HG03521 (cell line): ENCODE results near the gene ZC3H7A.

ENCODE experiments used
- ATAC-seq: cut with Tn5 transposase; IDR thresholded peaks from one replicate; pipeline ENCODE4 v1.9.1; 2021; ENCODE audit warnings: mild to moderate bottlenecking, moderate library complexity; ENCODE audit not compliant: unreplicated experiment

ZC3H7A gene

DNA sequence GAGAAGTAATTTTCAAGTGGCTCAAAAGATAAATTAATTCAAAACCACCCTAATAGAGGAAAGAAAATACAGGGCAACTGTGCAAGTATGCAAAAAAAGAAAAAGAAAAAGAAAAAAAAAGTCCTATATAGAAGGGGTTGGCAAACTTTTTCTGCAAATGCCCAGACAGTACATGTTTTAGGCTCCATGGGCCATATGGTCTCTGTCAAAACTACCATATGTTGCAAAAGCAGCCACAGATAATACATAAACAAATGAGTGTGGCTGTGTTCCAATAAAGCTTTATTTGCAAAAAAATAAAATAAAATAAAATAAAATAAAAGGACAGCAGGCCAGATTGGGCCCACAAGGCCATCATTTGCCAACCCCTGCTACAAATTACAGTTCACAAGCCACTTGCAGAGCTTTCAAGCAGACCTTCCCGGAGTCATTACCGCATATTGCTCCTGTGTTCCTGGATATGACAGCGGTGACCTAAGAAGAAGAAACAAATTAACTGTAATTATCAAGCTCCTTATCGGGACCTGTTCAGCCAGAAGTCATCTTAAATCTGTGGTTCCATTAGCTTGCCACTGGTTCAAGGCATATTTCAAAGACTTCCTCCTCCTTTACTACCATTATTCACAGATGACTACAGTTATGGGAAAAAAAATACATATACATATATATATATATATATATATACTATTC is 15.9 kb downstream of the ZC3H7A start:
- ATAC-seq, result no peak

DNA sequence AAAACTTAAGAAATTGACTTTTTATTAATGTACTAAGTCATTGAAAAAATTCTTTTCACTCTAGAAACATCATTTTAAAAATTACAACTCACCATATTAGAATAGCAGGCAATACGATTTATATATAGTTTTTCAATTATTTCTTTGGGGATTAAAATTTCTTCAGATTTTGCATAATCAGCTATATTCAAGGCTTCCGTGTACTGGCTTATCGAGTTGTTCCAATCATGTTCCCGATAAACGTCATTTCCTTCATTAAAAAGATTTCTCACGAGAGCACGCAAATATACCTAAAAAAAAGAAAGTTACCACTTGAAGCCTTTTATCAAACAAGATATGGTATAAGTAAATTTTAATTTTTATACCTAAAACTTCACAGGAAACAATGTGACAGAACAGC is 18.0 kb downstream of the ZC3H7A start:
- no peak for ATAC-seq

DNA sequence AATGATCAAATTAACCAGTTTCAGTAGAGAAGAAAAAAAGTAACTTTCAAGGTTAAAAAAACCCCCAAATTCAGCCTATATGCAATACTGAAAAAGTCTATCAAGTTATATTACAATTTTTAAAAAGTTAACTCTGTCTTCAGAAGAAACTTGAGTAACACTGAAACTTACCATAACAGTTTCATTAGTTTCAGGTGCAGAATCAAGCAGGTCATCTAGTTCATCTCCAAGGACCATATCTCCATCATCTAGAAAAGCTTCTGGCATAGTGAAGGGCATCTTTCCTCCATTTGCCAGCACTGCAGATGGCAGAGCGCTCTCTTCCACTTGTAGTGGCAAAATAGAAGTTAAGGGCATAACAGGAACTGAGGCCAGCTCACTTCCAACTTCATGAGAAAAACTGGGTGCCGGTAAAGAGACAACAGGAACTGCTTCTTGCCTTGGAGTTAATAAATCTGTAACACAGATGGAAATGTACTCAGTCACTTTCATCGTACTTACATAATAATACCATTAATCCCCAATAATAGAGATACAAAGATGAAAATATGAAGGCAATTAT is 22.9 kb downstream of the ZC3H7A start:
- no peak for ATAC-seq

DNA sequence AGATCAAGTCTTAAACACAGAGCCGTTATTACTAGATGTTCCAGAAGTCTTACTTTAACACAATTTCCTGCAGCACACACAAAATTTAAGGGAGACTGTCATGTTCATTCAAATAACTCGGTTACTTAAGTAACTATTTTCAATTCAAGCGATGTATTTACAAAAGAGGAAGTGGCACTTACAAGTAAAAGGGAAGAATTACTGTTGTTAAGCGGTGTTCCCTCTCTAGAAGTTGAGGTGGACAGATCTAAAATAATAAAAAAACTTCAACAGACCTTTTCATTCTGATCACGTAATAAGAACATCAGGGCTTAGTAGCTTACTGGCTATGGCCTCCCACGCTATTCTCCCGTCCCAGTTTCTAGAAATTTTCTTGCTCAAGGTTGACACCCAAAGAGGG is 28.2 kb downstream of the ZC3H7A start:
- ATAC-seq, result no peak

DNA sequence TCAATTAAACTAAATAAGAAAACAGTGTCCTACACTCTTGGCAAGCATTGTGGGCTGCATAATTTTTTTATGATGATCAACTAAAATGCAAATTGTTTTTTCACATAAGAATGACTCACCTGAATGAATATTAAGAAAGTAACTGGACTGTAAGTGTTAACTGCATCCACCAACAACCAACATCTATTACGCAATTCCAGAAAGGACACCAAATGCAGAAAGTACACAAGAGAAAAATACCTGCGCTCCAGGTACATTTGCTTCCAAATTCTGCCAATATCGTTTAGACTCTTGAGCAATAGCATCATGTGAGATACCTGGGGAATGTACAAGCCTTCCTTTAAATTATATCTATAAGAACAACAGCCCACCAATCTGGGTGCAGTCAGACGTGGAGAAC is 34.6 kb downstream of the ZC3H7A start:
- ATAC-seq, result no peak

DNA sequence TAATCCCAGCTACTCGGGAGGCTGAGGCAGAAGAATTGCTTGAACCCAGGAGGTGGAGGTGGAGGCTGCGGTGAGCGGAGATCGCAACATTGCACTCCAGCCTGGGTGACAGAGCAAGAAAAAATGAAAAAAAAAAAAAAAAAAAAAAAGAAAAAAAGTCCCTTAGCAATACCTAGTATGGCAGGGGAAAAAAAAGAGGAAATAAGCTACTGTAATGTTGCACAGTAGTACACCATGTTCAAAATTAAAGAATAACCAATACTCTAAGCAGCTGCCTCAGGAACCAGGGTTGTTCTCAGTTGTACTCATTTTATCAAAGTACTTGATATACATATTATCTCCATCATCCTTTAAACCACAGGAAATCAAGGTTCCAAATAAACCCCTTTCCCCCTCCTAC is 37.1 kb downstream of the ZC3H7A start:
- ATAC-seq, result no peak

DNA sequence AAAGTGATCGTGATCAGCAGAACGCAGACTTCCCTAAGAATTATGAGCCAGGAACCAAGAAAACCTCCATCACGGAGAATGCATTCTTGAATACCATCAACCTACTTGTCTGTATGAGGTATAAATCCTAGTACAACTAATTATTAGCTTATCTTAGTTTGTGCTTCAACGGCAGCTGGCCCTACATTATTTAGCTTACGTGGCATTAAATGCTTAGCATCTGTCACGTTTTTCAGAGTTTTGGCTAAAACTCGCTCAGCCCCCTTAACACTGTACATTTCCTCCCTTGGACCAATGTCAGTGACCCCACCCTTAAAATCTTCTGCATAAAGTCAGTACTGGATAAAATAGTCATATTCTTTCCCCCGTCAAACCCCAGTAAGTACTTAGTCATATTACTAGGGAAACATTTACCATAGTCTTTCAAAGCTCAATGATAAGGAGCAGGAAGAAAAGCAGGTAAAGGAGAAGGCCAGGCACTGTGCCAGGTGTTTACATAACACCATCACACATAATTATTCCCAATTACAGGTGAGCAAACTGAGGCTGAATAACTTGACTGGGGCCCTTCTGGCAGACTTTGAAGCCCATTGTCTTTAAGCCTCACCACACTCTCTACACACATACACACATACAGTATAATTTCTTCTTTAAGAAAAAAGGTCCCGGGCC is 37.8 kb downstream of the ZC3H7A start:
- ATAC-seq, result no peak

DNA sequence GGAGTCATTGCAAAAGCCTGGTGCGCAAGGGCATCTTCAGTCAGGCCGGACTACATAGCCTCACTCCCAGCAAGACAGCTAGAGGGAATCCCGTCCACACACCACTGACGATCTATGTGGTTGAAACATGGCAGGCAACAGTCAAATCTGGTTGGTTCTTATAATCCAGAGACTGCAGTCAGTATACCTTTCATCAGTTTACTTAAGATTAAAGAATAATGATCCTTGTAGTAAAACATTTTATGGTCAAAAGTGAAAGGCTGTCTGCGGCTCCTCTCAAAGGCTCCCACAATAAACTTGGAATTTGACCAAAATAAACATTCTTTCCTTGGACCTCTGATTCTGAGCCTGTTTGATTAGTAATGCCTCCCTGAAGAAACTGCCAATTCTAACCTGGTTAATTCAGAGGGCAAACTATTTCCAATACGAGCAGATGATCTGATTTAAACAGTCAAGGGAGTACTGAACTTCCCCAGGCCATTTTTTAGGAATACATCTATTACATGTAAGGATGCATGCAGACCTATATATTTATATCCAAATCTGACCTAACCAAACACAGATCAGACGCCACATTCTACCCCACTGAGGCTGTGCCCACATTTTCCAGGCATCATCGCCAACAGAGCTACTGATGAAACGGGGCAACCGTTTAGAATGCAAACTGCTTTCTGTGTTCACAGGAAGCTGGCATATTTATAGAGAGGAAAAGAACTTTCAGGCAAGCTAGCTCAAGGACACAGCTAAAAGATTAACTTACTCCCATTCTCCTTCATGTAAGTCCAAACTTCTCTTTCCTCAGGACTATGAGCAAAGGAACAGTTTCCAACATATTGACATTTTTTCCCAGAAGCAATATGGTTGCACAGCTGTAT is 39.1 kb downstream of the ZC3H7A start:
- no peak for ATAC-seq

DNA sequence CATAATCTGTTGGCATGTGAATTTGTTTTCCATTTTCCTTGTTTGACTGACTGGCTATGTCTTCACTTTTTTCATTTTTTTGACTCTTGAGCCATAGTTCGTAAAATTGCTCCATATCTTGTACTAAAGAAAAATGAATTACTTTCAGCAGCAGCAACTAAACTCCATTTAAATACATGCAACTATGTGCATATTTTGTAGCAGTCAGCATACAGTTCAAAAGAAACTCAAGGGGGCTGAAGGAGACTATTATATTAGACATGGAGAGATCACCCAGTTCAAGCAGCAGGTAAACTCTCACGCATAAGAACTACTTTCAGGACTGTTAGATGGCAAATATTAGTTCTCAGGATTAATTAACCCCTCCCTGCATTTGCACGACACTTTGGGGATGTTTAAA is 40.8 kb downstream of the ZC3H7A start:
- no peak for ATAC-seq

DNA sequence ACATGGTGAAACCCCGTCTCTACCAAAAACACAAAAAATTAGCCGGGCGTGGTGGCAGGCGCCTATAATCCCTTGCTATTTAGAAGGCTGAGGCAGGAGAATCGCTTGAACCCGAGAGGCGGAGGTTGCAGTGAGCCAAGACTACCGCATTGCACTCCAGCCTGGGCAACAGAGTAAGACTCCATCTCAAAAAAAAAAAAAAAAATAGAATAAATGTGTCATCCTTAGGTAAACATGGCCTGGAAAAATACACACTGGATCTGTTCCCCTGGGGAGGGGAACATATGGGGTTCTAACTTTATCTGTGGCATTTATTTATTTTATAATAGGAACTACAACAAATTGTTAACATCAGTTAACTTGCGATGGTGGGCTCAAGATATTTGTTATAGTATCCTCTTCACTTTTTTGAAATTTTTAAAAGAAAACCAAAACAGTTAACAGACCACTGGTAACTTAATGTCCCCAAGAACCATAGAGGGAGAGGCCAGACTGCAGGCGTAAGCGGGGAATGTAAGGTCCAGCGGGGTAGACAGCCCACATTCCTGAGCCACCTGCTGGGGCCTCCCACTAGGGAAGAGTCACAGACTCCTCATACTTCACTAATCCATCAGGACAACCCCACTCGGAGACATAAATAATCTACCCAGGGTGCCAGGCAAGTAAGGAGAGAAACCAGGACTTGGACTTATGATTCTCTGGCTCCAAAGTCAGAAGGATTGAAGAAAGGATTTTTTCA is 41.9 kb downstream of the ZC3H7A start:
- no peak for ATAC-seq

DNA sequence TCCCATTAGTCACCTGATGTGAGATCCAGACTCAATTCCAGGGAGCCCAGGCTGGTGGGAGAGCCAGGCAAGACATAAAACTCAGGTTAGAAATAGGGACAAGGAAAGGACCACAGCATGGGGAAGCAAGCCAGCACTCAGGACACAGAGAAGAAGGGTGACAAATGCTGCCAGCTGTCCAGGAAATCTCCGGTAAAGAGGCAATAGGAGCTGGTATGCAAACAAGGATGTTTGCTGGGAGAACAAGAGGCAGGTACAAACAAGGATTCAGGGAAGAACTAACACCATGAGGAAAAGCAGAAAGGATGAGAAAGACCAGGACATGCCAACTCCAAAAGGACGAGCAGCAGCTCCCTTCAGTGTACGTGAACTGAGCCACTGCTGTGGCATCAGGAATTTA is 44.2 kb downstream of the ZC3H7A start:
- ATAC-seq, result no peak

DNA sequence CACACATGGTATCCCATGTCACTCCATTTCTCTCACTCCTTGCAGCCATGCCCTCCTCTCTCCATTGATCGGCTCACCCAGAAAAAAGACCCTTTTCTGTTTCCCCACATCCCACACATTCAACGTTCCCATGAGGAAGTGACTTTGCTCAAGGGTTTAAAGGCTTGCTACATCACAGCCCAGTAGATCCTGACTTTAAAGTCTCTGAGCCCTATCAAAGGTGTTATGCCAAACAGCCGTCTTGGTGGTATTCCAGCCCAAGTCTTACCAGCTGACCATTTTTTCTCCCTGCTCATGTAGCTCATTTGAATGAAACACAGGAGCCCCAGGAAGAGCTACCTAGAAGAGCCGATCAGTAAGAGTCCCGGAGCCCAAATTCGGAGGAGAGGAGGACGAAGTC is 47.0 kb downstream of the ZC3H7A start:
- no peak for ATAC-seq

DNA sequence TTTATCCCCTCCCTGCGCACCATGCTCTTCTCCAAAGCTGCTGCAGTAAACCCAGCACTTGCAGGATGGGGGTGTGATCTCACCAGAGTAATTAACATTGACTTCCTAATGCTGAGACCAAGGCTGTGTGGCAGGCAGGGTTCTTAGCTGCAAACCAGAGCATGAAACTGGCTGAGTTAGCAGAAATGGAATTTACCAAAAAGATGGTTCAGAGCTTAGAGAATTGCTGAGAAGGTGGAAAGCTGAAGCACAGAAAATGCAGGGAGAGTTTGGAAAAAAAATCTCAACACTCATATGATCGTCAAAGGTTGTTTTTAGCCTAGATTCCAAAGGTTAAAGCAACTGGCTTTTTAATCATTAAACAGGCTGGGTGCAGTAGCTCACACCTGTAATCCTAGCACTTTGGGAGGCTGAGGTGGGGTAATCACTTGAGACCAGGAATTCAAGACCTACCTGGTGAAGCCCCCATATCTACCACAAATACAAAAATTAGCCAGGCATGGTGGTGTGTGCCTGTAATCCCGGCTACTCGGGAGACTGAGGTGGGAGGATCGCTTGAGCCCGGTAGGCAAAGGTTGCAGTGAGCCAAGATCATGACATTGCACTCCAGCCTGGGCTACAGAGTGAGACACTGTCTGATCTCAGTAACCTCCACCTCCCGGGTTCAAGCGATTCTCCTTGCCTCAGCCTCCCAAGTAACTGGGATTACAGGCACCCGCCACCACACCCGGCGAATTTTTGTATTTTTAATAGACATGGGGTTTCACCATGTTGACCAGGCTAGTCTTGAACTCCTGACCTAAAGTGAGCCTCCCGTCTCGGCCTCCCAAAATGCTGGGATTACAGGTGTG is 48.4 kb downstream of the ZC3H7A start:
- no peak for ATAC-seq

DNA sequence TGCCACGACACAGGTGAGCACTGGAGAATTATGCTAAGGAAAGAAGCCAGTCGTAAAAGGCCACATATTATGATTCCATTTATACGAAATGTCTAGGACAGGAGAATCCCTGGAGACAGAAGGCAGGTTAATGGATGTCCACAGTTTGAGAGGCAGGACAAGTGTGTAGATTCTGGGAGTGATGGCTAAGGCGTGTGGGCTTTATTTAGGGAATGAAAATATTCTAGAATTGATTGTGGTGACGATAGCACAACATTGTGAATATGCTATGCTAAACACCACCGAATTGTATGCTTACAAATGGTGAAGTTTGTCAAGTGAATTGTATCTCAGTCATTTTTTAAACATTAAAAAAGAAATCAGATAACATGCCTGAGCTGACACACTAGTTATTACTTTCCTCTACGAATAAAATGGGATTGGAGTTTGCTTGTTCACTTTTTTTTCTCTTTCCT is 49.1 kb downstream of the ZC3H7A start:
- ATAC-seq, result no peak

DNA sequence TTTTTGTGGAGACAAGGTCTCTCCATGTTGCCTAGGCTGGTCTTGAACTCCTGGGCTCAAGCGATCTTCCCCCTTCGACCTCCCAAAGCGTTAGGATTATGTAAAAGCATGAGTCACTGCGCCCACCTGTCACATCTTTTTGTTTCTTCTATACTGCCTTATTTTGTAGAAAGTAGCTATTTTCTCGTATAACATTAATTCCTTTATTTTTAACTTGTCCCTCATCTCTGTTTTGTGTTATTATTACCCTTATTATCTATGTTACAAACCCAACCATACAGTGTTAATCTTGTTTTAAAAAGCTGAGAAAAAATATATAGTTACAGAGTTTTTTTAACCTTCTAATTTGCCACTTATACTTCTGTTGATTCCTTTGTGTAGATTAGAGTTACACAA is 53.0 kb downstream of the ZC3H7A start:
- no peak for ATAC-seq

DNA sequence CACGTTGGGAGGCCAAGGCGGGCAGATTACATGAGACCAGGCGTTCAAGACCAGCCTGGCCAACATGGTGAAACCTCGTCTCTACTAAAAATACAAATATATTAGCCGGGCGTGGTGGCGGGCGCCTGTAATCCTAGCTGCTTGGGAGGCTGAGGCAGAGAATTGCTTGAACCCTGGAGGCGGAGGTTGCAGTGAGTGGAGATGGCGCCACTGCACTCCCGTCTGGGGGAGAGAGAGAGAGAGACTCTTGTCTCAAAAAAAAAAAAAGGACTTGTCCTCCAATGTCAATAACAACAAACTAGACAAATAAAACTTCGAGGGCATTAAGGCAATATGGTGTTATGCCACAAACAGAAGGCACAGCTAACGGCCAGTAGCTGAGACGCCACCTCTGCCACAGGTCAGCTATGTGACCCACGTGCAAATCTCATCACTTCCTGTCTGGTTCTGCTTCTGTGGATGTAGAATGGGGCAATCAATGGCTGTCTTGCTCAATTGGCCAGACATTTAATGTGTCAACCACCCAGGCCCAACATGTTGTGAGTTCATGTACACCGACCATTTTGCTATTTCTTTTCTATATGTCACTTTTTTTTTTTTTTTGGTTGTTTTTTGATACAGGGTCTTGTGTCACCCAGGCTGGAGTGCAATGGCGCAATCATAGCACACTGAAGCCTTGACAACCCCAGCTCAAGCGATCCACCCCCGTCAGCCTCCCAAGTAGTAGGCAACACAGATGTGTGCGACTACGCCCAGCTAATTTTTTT is 53.6 kb downstream of the ZC3H7A start:
- ATAC-seq, result no peak

DNA sequence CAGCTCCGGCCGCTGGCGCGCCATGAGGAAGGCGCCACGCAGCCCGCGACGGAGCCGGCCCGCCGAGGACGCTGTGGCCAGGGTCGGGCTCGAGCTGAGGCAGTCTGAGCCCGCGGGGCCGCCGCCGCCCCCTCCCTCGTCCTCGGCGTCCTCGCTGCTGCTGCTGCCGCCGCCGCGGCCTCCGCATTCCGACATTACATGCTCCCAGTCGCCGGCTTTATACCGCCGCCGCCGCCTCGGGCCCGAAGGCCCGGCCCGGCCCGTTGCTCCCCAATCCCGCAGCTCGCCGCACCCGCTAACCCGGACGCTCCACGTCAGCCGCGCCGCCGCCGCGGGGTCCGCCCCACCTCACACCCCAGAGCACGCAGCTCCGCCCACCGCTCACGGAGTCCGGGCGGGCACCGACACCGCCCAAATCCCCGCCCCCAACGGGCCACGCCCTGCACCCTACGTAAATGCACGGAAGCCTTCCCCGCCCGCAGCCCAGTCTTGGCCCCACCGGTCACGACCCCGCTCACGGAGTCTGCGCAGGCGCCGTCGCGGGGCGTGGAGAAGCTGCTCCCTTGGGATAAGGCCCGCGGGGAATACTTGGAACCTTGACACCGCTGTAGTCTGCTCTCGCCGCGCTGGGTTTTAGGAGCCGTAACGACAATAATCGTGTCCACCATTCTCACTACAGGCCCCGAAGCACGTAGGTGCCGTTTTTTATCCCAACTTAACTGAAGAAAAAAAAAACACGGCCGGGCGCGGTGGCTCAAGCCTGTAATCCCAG is 54.3 kb downstream of the ZC3H7A start, which contains the start of gene TXNDC11:
TXNDC11 (minus strand) TSS at position 322 of the 772 bp plus-strand sequence; CDS start at position 195, 127 bp downstream.
- peak; percentile 92 for ATAC-seq

DNA sequence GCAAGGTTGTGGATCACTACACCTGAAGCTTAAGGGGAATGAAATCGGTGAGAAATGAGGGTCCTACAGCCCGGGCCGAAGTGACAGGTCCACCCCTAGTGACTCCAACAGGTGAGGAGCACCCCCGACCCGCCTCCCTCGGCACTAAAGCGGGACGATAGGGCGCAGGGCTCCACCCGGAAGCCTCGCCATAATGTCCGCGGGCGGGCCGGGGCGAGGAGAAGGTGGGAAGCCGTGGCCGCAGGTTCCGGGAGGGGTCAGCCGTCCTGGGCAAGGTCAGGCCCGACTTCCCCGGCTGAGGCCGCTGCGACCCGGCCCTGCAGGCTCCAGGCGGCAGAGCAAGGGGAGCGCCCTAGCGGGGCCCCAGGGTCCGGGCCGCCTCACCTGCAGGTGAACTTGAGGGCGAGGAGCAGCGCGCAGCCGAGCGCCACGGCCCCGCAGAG is 54.9 kb downstream of the ZC3H7A start:
- no peak for ATAC-seq
